ENCODE measurements around the gene BCL2L12. TPM values are rescaled to one million over a fixed set of nuclear protein-coding genes. Genes with fewer than 3 reads are reported as not detected.

The BCL2L12 gene
- total RNA-seq, 1 experiment from 2014 or later, result 25.7 TPM

- DNase-seq (ENCODE audit: low read depth), result no peak
These were observed 23.2 kb upstream of the BCL2L12 start for GRCh38 chr19:49642492-49643035.

- no peak for DNase-seq (ENCODE audit: low read depth)
These were observed 22.3 kb upstream of the BCL2L12 start for GRCh38 chr19:49643466-49643865.

- DNase-seq (ENCODE audit: low read depth), result no peak
These were observed 20.1 kb upstream of the BCL2L12 start for GRCh38 chr19:49645592-49645991.

- DNase-seq (ENCODE audit: low read depth), result no peak
These were observed 19.7 kb upstream of the BCL2L12 start for GRCh38 chr19:49645995-49646394.

- no peak for DNase-seq (ENCODE audit: low read depth)
These were observed 19.1 kb upstream of the BCL2L12 start for GRCh38 chr19:49646586-49646985.

- DNase-seq (ENCODE audit: low read depth), result no peak
These were observed 14.5 kb upstream of the BCL2L12 start for GRCh38 chr19:49651029-49651819.

- DNase-seq (ENCODE audit: low read depth), result no peak
These were observed 13.7 kb upstream of the BCL2L12 start for GRCh38 chr19:49651820-49652550.

- no peak for DNase-seq (ENCODE audit: low read depth)
These were observed 12.9 kb upstream of the BCL2L12 start for GRCh38 chr19:49652551-49653465.

GRCh38 chr19:49653466-49653806 lies 12.3 kb upstream of the BCL2L12 start:
- no peak for DNase-seq (ENCODE audit: low read depth)

- DNase-seq (ENCODE audit: low read depth), result no peak
These were observed 11.2 kb upstream of the BCL2L12 start for GRCh38 chr19:49654581-49654980.

GRCh38 chr19:49655570-49656455 lies 9.9 kb upstream of the BCL2L12 start:
- DNase-seq (ENCODE audit: low read depth), result no peak

GRCh38 chr19:49656456-49657109 lies 9.2 kb upstream of the BCL2L12 start:
- no peak for DNase-seq (ENCODE audit: low read depth)

- DNase-seq (ENCODE audit: low read depth), result no peak
These were observed 8.1 kb upstream of the BCL2L12 start for GRCh38 chr19:49657493-49658138.

- DNase-seq (ENCODE audit: low read depth), result no peak
These were observed 7.6 kb upstream of the BCL2L12 start for GRCh38 chr19:49658139-49658517.

- DNase-seq (ENCODE audit: low read depth), result no peak
These were observed 6.9 kb upstream of the BCL2L12 start for GRCh38 chr19:49658566-49659442.

GRCh38 chr19:49660338-49660961 lies 5.3 kb upstream of the BCL2L12 start:
- no peak for DNase-seq (ENCODE audit: low read depth)

GRCh38 chr19:49662011-49662410 lies 3.7 kb upstream of the BCL2L12 start:
- DNase-seq (ENCODE audit: low read depth), result no peak

- no peak for DNase-seq (ENCODE audit: low read depth)
These were observed 2.5 kb upstream of the BCL2L12 start for GRCh38 chr19:49663224-49663623.

Data from LHCN-M2 (cell line).